ENCODE results near the gene ADAMTSL4. TPM values are rescaled to one million over a fixed set of nuclear protein-coding genes. Genes with fewer than 3 reads are reported as not detected.

The ADAMTSL4 gene
- total and polyA plus RNA-seq, 9 of the 15 experiments (the other 6 are each of a cell fraction or from before 2014, with no cell fraction given) = 12.7 to 212 (median 35.6) TPM

GRCh38 chr1:150552128-150552910 lies 3.1 kb downstream of the ADAMTSL4 start (continued):
- TF ChIP-seq RCOR1 (IDR thresholded peaks at IDR 0.05; ENCODE audit: borderline replicate concordance in 1 of 2, low read depth in 2 of 2, low read length in 2 of 2) (peak in 1 of 2 experiments; percentile 68; a peak in 1 of 4 replicates), ZNF644 (tag; IDR thresholded peaks at IDR 0.05; ENCODE audit: low read depth) (no peak), ZNF780A (CRISPR knock-in tag; IDR thresholded peaks at IDR 0.05) (no peak), ZNF263 (CRISPR knock-in tag; IDR thresholded peaks at IDR 0.05; ENCODE audit: borderline replicate concordance) (no peak), ZNF274 (IDR thresholded peaks at IDR 0.05; ENCODE audit: borderline replicate concordance, low read depth, low read length) (no peak), DNMT1 (IDR thresholded peaks at IDR 0.05) (no peak), CBFB (CRISPR knock-in tag; IDR thresholded peaks at IDR 0.05) (no peak), CSDE1 (IDR thresholded peaks at IDR 0.05) (no peak), ARID1B (IDR thresholded peaks at IDR 0.05) (peak; percentile 83), ESRRB (CRISPR knock-in tag; IDR thresholded peaks at IDR 0.05; ENCODE audit: borderline replicate concordance) (no peak), ZNF449 (CRISPR knock-in tag; IDR thresholded peaks at IDR 0.05) (no peak), EP400 (IDR thresholded peaks at IDR 0.05) (peak; percentile 36; the same call in 1 of the 2 replicates), CHD1 (IDR thresholded peaks at IDR 0.05; ENCODE audit: low read length) (no peak), ZNF445 (CRISPR knock-in tag; IDR thresholded peaks at IDR 0.05; ENCODE audit: low read depth) (0 out of 2 replicates have a peak, but pooled peaks have one; percentile 10), MAX (CRISPR knock-in tag; IDR thresholded peaks at IDR 0.05) (no peak), MCM7 (IDR thresholded peaks at IDR 0.05) (no peak), ZNF696 (CRISPR knock-in tag; conservative IDR thresholded peaks at IDR 0.05) (no peak), MBD2 (IDR thresholded peaks at IDR 0.05; ENCODE audit: borderline replicate concordance, low read depth) (no peak), ATF1 (CRISPR knock-in tag; IDR thresholded peaks at IDR 0.05) (no peak), ATF1 (tag; IDR thresholded peaks at IDR 0.05) (peak; percentile 53; the same call in 1 of the 2 replicates), ZNF316 (IDR thresholded peaks at IDR 0.05) (no peak), ZFP30 (CRISPR knock-in tag; IDR thresholded peaks at IDR 0.05; ENCODE audit: borderline replicate concordance) (no peak), PCBP1 (IDR thresholded peaks at IDR 0.05; ENCODE audit: low read depth, low read length, poor library complexity, severe bottlenecking) (no peak), ZNF655 (CRISPR knock-in tag; IDR thresholded peaks at IDR 0.05) (no peak)

All from K562 (cell line).